HG02943 (cell line): Measurements from ENCODE around the gene VSX2.
"Not testable (repeated sequence)": the region's sequence is repeated elsewhere in the genome, so short reads cannot be mapped to it uniquely, and the experiment has no call there.

Source experiments
- ATAC-seq: cut with Tn5 transposase; IDR thresholded peaks from one replicate; pipeline ENCODE4 v1.9.1; 2021; ENCODE audit warnings: mild to moderate bottlenecking, low read depth, moderate library complexity; ENCODE audit not compliant: unreplicated experiment

VSX2 gene

DNA sequence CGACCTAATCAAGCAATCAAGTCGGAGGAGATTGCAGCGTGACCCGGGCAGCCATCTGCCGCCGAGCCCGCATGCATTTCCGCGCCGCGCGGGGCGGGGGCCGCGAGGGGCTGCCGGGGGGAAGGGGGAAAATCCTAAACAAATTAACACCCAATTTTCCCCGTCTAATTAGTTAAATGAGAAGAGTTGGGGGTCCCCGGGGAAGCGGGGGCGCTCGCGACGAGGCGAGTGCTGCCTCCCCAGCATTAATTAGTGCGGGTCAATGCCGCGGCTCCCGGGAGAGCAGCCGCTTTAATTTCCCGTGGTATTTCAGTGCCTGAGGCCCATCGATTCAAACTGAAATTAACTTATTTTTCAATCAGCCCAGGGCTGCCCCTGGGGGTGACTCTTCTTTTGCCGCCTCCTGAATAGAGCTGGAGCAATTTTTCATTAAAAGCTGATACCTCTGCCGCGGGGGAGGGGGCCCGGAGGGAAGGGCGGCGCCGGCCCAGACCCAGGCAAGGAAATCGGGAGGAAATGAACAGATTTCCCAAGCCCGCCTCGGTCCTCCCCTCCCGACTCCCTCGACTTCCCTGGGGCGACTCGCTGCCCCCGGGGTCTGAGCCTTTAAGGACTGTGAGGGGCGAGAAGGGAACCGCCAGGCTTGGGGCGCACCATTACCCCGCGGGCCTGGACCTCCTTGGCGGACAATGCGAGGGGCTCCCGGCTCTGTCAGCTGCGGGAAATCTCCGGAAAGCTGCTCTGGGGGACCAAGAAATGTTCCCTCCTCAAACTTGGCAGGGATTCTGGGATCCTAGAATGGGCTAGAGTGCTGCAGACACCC, 18.9 kb downstream of the VSX2 start:
- no peak for ATAC-seq

DNA sequence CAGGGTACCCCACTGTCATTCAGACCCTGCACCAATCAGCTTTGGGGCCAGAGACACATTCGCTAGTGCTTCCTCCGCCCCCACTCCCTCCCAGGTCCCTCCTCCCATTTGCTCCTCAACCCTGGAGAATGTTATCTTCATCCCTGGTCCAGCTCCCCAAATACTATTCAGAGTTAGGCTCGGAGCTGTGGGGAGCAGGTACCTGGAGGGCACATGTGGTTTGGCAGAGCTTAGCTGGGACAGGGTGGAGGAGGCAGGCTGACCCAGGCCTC, 19.5 kb downstream of the VSX2 start:
- ATAC-seq = no peak

DNA sequence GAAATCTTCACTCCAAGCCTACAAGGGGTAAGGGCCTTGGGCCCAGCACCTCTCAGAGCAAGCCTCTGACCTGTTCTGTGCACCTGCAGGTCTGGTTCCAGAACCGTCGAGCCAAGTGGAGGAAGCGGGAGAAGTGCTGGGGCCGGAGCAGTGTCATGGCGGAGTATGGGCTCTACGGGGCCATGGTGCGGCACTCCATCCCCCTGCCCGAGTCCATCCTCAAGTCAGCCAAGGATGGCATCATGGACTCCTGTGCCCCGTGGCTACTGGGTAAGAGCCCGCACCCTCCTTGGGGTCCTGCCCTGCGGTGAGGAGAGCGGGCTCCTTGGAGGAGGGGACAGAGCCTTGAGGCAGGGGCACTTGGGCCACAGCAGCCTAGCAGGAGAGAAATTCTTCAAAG, 20.3 kb downstream of the VSX2 start:
- no peak for ATAC-seq

DNA sequence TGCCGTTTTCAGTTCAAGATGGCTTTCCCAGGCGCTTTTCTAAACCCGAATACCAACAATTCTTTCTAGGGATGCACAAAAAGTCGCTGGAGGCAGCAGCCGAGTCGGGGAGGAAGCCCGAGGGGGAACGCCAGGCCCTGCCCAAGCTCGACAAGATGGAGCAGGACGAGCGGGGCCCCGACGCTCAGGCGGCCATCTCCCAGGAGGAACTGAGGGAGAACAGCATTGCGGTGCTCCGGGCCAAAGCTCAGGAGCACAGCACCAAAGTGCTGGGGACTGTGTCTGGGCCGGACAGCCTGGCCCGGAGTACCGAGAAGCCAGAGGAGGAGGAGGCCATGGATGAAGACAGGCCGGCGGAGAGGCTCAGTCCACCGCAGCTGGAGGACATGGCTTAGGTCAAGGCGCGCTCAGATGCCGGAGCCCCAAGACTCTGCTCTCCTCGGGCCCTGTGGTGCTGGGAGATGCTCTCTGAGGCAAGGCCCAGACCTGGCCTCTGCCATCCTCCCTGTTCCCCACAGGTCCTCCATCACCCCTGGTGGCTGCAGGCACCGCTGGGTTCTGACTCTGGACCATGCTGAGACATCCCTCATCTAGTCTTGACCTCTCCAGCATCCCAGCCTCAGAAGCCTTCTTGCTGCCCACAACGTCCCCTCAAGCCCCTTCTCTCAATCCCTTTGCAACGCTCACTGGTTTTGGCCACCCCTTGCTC, 21.4 kb downstream of the VSX2 start:
- ATAC-seq = no peak

DNA sequence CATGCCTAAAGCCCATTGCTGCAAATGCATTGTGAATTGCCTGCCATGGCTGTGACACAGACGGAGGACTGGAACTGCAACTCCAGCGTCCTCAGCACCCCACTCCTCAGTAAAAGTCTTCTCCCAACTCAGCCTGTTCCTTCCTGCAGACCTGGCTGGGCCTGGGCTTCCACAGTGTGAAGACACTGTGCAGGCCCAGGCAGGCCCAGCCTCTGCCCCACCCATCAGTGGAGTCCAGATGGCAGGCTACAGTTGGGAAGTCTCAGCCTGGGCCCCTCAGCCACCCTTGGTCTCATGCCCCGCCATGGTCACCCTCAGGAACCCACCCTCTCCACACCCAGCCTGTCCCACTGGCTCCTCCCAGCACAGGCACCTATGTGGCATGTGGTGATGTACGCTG, 22.0 kb downstream of the VSX2 start:
- no peak for ATAC-seq

DNA sequence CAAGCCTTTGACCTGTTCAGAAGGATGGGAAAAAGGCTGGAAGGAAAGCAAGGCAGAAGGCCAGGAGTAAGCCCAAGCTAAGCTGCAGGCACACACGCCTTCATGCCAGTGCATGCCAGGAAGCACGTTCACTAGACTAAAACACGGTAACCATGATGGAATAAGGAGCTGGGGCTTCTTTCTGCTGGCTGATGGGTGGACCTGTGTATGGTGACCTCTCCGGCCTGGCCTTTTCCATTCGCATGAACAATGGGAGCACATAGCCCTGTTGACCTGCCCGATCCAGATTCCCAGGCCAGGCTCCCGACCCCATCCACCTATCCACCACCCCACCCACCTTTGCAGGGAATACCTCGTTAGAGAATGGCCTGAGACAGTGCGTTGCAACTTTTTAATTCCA, 22.8 kb downstream of the VSX2 start:
- no peak for ATAC-seq

DNA sequence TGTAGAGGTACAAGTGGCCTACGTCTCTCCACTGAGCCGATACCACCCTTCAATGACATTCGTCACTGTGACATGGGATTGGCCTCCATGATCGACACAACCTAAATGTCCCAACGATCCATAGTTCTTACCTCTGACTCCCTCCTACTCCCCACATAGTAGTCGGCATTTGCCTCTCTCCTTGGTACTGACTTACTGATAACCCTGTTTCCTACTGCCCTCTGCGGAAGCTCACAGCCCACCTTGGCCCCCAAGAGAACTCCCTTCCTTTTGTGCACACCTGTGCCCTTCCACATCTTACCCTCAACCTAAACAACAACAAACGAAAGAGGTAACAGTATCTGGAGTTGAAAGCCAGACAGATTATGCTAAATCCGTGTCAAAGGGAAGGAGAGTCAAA, 23.9 kb downstream of the VSX2 start:
- ATAC-seq = no peak

DNA sequence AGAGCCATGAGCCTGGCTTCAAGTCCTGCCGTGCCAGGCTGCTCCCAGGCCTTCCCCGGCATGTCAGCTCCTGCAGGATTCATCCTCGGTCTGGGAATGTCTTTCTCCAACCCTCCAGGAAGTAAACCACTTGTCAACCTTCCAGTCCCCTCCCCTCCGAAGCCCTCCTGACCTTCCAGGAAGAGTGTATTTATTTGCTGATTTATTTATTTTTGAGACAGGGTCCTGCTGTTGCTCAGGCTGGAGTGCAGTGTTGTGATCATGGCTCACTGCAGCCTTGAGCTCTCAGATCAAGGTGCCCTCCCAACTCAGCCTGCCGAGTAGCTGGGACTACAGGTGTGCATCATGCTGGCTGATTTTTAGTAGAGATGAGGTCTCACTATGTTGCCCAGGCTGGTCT, 24.7 kb downstream of the VSX2 start:
- ATAC-seq = no peak

DNA sequence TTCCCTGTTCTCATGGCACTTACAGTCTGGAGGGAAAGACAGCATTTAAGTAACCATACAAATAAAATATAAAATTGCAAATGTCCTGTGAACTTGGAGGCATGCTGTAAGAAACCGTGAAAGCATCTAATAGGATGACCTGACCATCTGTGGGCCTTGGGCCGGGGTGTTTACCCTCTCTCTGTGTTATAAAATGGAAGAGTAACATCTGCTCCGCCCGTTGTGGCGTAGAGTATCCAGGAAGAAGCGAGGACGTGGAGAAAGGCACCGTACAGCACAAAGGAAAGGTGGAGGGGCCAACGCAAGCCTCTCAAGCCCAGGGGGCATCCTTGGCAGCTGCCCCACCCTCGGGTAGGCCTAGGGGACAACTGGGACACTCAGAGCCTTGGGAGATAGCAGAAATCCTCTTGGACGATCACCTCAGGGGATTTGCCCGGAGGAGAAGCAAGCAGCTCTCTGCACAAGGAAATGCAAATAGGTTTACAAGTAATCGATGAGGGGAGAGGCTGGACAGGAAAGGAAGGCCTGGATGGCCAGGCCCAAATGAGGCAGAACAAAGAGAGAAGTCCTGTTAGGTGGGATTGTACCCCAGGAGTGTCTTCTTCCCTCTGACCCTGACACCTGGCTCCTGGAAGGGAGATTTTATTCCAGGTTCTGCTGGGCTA, 26.2 kb downstream of the VSX2 start:
- ATAC-seq = no peak

DNA sequence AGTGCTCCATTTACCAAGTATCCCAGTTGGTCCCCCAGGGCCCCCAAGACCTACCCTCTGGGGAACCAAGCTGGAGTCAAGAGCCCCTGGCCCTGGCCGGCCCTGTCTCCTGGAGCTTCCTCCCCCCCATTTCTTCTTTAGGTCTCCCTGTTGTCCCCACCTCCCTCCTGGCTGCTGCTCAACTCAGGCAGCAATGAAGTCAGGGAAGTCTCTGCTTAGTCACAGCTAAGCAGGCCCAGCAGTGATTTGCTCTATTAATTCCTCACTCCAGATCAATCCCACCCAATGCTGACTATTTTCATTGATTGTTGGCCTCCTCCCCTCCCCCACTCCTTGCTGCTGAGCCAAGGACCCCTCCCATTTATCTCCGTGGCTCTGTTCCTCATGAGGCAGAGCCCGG, 28.3 kb downstream of the VSX2 start:
- ATAC-seq = no peak

DNA sequence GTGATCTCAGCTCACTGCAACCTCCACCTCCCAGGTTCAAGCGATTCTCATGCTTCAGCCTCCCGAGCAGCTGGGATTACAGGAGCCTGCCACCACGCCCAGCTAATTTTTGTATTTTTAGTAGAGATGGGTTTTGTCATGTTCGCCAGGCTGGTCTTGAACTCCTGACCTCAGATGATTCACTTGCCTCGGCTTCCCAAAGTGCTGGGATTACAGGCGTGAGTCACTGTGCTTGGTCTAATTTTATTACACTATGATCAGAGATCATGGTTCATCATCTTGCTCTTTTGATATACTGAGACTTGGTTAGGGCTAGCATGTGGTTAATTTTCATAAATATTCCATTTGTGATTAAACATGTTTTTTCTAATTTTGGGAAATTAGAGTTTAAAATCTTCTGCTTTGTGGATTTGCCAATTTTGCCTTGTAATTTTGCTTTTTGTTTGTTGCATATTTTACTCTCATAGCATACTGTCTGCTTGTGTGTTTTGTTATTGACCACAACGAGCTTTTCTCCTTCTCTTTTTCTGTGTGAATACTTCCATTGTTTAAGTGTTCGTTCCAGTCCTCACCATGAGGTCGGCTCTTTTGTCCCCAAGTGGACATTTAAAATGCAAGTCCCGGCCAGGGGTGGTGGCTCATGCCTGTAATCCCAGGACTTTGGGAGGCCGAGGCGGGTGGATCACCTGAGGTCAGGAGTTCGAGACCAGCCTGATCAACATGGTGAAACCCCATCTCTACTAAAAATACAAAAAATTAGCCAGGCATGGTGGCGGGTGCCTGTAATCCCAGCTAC, 31.3 kb downstream of the VSX2 start:
- ATAC-seq = not testable (repeated sequence)

DNA sequence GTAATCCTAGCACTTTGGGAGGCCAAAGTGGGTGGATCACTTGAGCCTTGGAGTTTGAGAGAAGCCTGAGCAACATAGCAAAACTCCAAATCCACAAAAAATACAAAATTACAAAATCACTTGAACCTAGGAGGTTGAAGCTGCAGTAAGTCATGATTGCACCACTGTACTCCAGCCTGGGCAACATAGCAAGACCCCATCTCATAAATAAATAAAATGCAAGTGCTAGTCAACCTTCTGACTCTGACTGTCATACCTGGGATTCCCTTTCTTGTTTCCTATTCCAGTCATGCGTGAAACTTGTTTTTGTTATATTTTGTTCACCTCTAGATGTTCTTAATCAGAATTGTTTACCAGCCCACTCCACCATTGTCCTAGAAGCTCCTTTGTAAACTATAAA, 32.1 kb downstream of the VSX2 start:
- ATAC-seq = no peak

DNA sequence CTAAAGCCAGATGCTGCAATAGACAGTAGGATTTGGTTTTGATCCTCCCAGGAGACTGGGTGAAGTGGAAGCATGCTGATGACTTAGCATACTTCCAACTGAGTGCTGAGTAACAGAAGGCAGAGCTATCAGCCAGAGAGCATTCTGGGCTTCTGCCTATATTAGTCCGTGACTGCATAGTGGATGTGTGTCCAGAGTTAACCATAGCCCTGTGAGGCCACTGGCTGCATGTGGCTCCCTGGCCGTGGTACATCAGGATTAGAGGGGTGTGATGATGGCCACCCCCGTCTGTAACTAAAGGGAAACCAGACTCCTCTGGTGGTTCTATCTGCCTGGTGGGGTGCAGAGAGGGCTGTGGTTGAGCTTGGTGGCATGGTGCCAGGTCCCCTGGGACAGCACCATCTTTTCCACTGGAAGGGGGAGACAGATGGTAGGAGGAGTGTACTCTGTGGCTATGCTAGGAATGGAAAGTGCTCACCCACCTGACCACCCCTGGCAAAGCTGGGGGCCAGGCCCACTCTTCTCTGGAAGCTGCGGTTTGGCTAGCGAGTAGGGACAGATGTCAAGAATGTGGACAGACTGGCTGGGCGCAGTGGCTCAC, 36.1 kb downstream of the VSX2 start:
- no peak for ATAC-seq

DNA sequence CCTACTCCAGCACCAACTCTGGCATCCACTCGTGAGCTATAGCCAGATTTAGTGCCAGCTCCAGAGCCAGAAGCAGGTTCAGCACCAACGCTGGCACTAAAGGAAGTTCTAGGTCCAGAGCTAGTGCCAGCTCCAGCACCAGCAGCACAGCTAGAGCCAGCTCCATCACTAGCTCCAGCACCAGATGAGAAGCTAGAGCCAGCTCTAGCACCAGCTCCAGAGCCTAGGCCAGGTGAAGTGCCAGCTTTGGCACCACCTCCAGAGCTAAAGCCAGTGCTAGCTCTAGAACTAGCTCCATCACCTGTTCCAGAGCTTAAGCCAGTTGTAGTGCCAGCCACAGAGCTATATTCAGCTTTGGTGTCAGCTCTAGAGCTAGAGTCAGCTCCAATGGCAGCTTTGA, 38.8 kb downstream of the VSX2 start:
- no peak for ATAC-seq

DNA sequence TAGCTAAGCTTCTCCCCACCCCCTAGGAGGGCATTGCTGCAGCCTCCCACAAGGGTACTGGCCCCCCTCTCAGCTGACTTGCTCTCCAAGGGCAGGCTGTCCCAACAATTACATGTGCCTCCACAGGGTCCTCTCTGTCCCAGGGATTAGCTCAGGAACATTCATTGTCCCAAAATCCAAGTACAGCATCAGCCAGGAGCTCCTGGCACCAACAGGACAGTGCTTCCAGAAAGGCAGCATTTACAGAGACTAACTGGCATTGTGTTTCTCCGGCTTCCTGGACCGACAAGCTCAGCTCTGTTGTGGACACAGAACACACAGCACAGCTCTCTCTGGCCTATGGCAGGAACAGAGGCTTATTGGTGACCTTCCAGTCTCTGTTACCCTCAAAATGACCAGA, 41.8 kb downstream of the VSX2 start:
- ATAC-seq = no peak

DNA sequence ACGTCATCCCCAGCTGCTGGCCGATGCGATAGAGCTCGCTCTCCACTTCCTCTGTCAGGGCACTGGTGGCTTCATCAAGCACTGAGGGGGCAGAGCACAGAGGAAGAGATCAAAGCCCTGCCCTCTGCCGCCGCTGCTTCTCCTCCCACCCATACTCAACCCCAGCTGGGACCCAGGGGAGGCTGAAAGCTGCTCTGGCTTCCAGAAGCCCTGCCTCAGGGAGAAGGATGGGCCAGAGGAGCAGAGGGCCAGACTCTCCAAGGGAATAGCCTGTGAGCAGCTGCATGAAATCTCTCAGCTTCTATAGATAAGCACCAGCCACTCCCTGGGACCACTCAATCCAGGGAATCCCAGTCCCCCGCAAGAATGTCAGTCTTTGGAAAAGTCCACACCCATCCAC, 47.5 kb downstream of the VSX2 start:
- ATAC-seq = no peak

DNA sequence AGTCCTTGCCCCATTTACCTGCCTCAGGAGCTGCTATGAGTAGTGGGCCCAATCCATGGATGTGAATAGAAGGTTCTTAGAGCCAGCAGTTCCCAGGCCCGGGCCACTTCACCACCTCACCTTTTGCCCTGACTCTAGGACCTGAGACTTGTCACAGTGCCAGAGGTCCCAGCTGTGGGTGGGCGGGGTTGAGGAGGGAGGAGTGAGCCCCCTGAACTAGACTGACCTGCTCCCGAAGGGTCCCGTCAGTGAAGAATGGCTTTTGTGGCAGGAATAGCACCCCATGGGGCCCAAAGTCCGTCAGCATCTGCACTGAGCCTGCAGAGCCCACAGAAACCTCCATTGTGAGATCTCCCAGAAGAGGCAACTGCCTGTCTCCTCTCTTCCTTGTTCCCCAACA, 50.6 kb downstream of the VSX2 start:
- no peak for ATAC-seq

DNA sequence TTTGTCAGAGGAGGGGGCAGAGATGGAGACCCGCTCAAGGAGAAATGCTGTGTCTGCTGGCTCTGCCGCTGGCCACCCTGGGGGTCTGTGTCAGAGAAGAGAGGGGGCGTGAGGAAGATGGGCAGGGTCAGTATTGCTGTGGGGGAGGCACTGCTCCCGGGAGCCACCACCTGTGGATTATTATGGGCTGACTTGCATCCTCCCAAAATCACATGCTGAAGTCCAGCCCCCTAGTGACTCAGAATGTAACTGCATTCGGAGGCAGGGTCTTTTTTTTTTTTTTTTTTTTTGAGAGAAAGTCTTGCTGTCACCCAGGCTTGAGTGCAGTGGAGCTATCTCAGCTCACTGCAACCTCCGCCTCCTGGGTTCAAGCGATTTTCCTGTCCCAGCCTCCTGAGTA, 51.2 kb downstream of the VSX2 start:
- no peak for ATAC-seq

DNA sequence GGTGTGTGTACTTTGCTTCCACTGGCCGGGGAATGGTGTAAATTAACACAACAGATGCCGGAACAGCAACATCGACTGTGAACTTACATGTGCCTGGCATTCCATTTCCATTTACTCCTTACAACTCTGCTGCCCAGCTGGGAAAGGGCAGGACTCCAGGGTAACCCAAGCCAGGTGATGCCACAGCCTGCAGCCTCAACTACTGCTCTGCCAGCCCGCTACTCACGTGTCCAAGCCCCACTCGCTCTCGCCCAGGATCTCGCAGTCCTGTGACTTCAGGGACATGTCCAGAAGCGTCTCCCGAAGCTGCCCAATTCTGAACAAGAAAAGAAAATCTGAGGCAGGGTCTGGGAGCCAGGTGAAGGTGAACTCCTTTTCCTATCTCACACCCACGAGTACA, 52.8 kb downstream of the VSX2 start:
- no peak for ATAC-seq

DNA sequence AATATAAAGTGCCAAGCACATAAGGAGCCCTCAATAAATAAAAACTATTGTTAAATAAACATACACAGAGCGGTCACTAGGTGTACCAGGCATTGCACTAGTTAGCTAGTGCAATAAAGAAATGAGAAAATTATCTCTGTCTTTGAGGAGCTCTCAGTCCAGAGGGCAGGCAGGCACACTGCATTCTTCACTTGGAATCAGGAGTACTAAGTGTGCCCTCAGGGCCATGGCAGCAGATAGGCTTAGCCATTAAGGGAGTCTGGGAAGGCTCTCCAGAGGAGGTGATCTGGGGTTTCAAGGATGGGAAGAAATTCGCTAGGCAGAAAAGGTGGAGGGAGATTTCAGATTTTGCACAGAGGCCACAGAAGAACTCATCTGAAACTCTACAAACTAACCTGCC, 54.4 kb downstream of the VSX2 start:
- no peak for ATAC-seq

DNA sequence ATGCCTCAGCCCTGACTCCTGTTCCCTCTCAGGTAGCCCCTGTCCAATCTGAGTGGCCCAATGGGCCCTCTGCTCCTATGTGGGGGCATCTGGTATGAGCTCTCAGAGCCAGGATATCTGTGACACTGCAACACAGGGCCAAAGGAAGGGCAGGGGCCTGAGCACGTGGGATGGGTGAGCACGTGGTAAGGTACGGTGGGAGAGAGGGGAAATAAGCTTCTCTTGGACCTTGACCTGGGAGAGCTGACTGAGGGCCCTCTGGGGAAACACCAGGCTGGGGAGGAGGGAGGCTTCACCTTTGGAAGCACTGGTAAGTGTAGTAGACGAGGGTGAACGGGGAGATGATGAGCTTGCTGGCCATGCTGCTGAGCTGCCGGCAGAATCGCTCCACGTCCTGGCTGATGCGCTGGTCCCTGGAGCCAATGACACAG, 56.8 kb downstream of the VSX2 start:
- no peak for ATAC-seq
